GM21786 (cell line): ENCODE results near the gene SAP130.

Source experiments
- ATAC-seq: cut with Tn5 transposase; IDR thresholded peaks from one replicate; pipeline ENCODE4 v1.9.1; 2021; ENCODE audit not compliant: unreplicated experiment

Gene SAP130

GRCh38 chr2:127901339-127902056 lies 126.4 kb downstream of the SAP130 start:
- ATAC-seq = no peak

- ATAC-seq = no peak
Measured at GRCh38 chr2:127897531-127898211, 130.2 kb downstream of the SAP130 start.

GRCh38 chr2:127893494-127893893 lies 134.4 kb downstream of the SAP130 start:
- no peak for ATAC-seq

- no peak for ATAC-seq
Measured at GRCh38 chr2:127893033-127893432, 134.8 kb downstream of the SAP130 start.

DNA sequence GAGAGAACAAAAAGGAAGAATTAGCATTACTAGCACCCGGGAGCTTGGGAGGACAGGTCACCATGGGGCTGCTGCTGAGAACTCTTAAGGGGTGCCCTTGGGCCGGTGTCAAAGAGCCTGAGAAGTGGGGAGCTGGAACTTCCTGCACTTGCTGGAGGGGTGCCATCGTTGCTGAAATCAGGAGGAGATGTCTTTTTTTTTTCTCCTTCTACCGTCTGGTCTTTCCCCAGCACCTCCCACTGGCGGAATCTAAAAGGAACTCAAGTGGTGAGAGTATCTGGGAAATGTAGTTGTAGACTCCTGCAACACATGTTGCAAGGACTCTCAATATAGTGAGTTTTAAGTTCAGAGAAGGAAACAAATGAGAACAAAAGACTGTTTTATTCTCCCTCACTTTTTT lies 136.0 kb downstream of the SAP130 start:
- no peak for ATAC-seq
